Neuronal stem cell (in vitro differentiated cells): Measurements from ENCODE around the gene FAM193A.
"Not testable (repeated sequence)": the region's sequence is repeated elsewhere in the genome, so short reads cannot be mapped to it uniquely, and the experiment has no call there.

Source experiments
- DNase-seq: peaks from one replicate; pipeline ENCODE4 v3.0.0-alpha.2; 2013; ENCODE audit warnings: low spot score
- H2AFZ ChIP-seq: one replicate; pipeline ENCODE4 v1.6.1; 2013; ENCODE audit warnings: mild to moderate bottlenecking, low read length, inconsistent platforms
- H2AK5ac ChIP-seq: 2 replicates; pipeline ENCODE4 v1.6.1; 2013; ENCODE audit warnings: low read depth, mild to moderate bottlenecking, inconsistent platforms, low read length, moderate library complexity, mixed read lengths
- H2BK120ac ChIP-seq: 2 replicates; pipeline ENCODE4 v1.6.1; 2013; ENCODE audit warnings: low read depth, mild to moderate bottlenecking, inconsistent platforms, low read length, moderate library complexity, mixed read lengths
- H2BK12ac ChIP-seq: one replicate; pipeline ENCODE4 v1.6.1; 2013; ENCODE audit warnings: low read length, inconsistent platforms
- H2BK15ac ChIP-seq: 2 replicates; pipeline ENCODE4 v1.6.1; 2013; ENCODE audit warnings: mild to moderate bottlenecking, low read length, inconsistent platforms, mixed read lengths
- H2BK5ac ChIP-seq: one replicate; pipeline ENCODE4 v1.6.1; 2013; ENCODE audit warnings: inconsistent platforms, mild to moderate bottlenecking, low read length, moderate library complexity
- H3K14ac ChIP-seq: one replicate; pipeline ENCODE4 v1.6.1; 2013; ENCODE audit warnings: low read length, inconsistent platforms
- H3K18ac ChIP-seq: 2 replicates; pipeline ENCODE4 v1.6.1; 2013; ENCODE audit warnings: low read length, inconsistent platforms
- H3K23ac ChIP-seq: 2 replicates; pipeline ENCODE4 v1.6.1; 2013; ENCODE audit warnings: low read depth, mild to moderate bottlenecking, mixed read lengths, low read length, inconsistent platforms; ENCODE audit not compliant: poor library complexity
- H3K27ac ChIP-seq: replicated peaks from 3 replicates; pipeline ENCODE4 v1.5.1; 2013; ENCODE audit warnings: low read length, inconsistent platforms
- H3K27me3 ChIP-seq, 3 experiments: 2 replicates each; pipeline ENCODE4 v1.6.1; 2013; ENCODE audit warnings: low read length in 3 of 3, mild to moderate bottlenecking in 2 of 3, inconsistent platforms in 1 of 3, low read depth in 1 of 3, mixed read lengths in 1 of 3, moderate library complexity in 1 of 3; ENCODE audit not compliant: control insufficient read depth in 3 of 3, insufficient read depth in 3 of 3
- H3K36me3 ChIP-seq, 2 donors: replicated peaks in 1 of 2; 2 replicates each; pipeline ENCODE4 v1.6.1; 2013; ENCODE audit warnings: low read length in 2 of 2; ENCODE audit not compliant: control insufficient read depth in 2 of 2, insufficient read depth in 2 of 2
- H3K4ac ChIP-seq: 2 replicates; pipeline ENCODE4 v1.6.1; 2013; ENCODE audit warnings: inconsistent platforms, mild to moderate bottlenecking, low read length, moderate library complexity
- H3K4me1 ChIP-seq, 2 donors: 1 replicate in 1 of 2; 2 replicates in 1 of 2; pipeline ENCODE4 v1.6.1; 2013; ENCODE audit warnings: low read length in 2 of 2, low read depth in 1 of 2; ENCODE audit not compliant: control insufficient read depth in 2 of 2, insufficient read depth in 1 of 2
- H3K4me2 ChIP-seq: one replicate; pipeline ENCODE4 v1.6.1; 2013; ENCODE audit warnings: mild to moderate bottlenecking, low read length, inconsistent platforms; ENCODE audit not compliant: insufficient read depth, poor library complexity, severe bottlenecking
- H3K4me3 ChIP-seq, 2 donors: 2 replicates each; pipeline ENCODE4 v1.5.1; 2013; ENCODE audit warnings: low read length in 2 of 2, mild to moderate bottlenecking in 2 of 2, inconsistent platforms in 1 of 2, moderate library complexity in 1 of 2
- H3K79me1 ChIP-seq: one replicate; pipeline ENCODE4 v1.6.1; 2013; ENCODE audit warnings: low read depth, mild to moderate bottlenecking, inconsistent platforms, low read length, moderate library complexity
- H3K9ac ChIP-seq: one replicate; pipeline ENCODE4 v1.6.1; 2013; ENCODE audit warnings: mild to moderate bottlenecking, low read depth, low read length, inconsistent platforms; ENCODE audit not compliant: poor library complexity
- H3K9me3 ChIP-seq, 2 donors: replicated peaks in 1 of 2; 2 replicates each; pipeline versions ENCODE3 to v1.6.1; 2013; ENCODE audit warnings: low read length in 2 of 2, mild to moderate bottlenecking in 2 of 2, inconsistent platforms in 1 of 2, low read depth in 1 of 2, mixed read lengths in 1 of 2, moderate library complexity in 1 of 2; ENCODE audit not compliant: control insufficient read depth in 2 of 2, insufficient read depth in 1 of 2
- H4K8ac ChIP-seq: one replicate; pipeline ENCODE4 v1.6.1; 2013; ENCODE audit warnings: low read depth, mild to moderate bottlenecking, inconsistent platforms, low read length, moderate library complexity
- H4K91ac ChIP-seq: one replicate; pipeline ENCODE4 v1.6.1; 2013; ENCODE audit warnings: low read length, low read depth, mild to moderate bottlenecking, inconsistent platforms; ENCODE audit not compliant: poor library complexity
- WGBS, 2 donors: extraction: QIAGEN DNeasy Blood & Tissue Kit; methylation state at CpG; one replicate each; pipeline ENCODE4 v1.1.7; 2013; ENCODE audit warnings: missing lambda C conversion rate in 2 of 2, mixed read lengths in 1 of 2; ENCODE audit not compliant: insufficient read length in 2 of 2, insufficient replicate concordance in 1 of 2; ENCODE audit errors: extremely low coverage in 2 of 2; 5-methylcytosine and 5-hydroxymethylcytosine counted together

Gene FAM193A

DNA sequence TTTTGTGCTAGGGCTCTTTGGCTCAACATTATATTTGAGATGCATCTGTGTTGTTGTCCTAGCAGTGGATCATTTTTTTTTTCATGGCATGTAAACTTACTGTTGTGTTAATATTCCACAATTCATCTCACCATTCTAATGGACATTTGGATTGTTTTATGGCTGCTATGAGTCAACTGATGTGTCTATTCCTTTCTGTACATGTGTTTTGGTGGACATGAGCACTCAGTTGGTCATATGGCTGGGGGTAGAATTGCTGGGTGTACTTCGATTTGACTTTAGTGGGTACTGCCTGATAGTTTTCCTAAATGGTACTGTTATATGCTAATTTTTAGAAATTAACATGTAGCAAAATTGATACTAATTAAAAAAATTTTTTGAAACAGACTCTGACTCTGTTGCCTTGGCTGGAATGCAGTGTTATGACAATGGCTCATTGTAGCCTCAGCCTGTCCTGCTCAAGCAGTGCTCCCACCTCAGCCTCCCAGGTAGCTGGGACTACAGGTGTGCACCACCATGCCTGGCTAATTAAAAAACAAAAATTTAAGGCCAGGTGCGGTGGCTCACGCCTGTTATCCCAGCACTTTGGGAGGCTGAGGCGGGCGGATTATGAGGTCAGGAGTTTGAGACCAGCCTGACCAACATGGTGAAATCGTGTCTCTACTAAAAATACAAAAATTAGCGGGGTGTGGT is 9.0 kb downstream of the FAM193A start:
- Histone ChIP-seq H3K9ac (no peak overlapping the region), H3K4me3 (no peak overlapping the region), H3K18ac (no peak overlapping the region), H3K4ac (no peak overlapping the region), H3K27ac (no peak overlapping the region), H2AK5ac (no peak overlapping the region), H3K9me3 (no peaks in the 10 kb centered on the region), H2BK12ac (no peak overlapping the region), H3K23ac (no peak overlapping the region), H3K14ac (no peak overlapping the region), H3K36me3 (peaks cover 0 to 26% of the 10 kb centered on the region in 2 donors), H2BK5ac (no peak overlapping the region), H4K8ac (no peak overlapping the region), H3K4me1 (no peaks in the 10 kb centered on the region), H2BK120ac (no peak overlapping the region), H3K4me2 (no peak overlapping the region), H4K91ac (no peak overlapping the region), H2BK15ac (no peak overlapping the region), H2AFZ (no peak overlapping the region), H3K27me3 (no peaks in the 10 kb centered on the region), H3K79me1 (peaks cover 2% of the 10 kb centered on the region)
- WGBS, 2 donors, result no CpG with 5 or more reads among the region's 7 CpGs
- DNase-seq, result no peak

DNA sequence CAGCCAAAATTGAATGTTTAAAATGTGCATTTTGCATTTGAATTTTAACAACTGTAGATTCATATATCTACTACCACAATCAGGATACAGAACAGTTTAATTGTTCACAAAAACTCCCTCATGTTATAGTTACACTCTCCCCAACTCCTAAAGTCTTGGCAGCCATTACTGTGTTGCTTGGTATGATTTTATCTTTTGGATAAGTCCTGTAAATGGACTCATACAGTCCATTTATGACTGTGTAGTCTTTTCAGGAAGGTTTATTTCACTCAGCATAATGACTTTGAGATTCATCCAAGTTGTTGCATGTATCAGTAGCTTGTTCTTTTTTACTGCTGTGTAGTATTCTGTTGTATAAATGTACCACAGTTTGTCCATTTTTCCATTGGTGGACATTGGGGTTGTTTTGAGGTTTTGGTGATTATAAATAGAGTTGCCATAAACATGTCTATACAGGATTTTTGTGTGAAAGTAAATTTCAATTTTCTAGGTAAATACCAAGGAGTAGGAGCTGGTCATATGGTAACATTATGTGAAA is 9.9 kb downstream of the FAM193A start:
- Histone ChIP-seq H2AFZ (no peak overlapping the region), H3K18ac (no peak overlapping the region), H3K27me3 (no peaks in the 10 kb centered on the region), H3K4me3 (no peak overlapping the region), H3K14ac (no peak overlapping the region), H3K79me1 (peaks cover 2% of the 10 kb centered on the region), H3K9ac (no peak overlapping the region), H2BK5ac (no peak overlapping the region), H3K9me3 (no peaks in the 10 kb centered on the region), H3K23ac (no peak overlapping the region), H2BK12ac (no peak overlapping the region), H4K8ac (no peak overlapping the region), H3K4me2 (no peak overlapping the region), H3K36me3 (peaks cover 0 to 22% of the 10 kb centered on the region in 2 donors), H3K4ac (no peak overlapping the region), H3K4me1 (no peaks in the 10 kb centered on the region), H2BK15ac (no peak overlapping the region), H2AK5ac (no peak overlapping the region), H2BK120ac (no peak overlapping the region), H4K91ac (no peak overlapping the region), H3K27ac (no peak overlapping the region)
- no peak for DNase-seq

DNA sequence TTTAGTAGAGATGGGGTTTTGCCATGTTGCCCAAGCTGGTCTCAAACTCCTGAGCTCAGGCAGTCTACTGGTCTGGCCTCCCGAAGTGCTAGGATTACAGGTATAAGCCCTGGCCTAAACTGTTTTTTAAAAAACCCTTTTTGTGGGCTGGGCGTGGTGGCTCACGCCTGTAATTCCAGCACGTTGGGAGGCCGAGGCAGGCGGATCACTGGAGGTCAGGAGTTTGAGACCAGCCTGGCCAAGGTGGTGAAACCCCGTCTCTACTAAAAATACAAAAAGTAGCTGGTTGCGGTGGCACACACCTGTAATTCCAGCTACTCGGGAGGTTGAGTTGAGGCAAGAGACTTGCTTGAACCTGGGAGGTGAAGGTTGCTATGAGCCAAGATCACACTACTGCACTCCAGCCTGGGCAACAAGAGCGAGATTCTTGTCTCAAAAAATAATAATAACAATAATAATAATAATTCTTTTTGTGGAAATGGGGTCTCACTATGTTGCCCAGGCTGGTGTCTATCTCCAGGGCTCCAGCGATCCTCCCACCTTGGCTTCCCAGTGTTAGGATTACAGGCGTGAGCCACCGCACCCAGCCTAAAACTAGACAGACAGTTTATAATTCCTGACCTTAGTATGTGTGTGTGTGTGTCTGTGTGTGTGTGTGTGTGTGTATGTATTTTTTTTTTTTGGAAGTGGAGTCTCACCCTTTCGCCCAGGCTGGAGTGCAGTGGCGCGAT is 10.7 kb downstream of the FAM193A start:
- no CpG with 5 or more reads among the region's 16 CpGs for WGBS, 2 donors
- not testable (repeated sequence) for H3K14ac ChIP-seq, H3K4me1 ChIP-seq, H2AK5ac ChIP-seq, H3K9ac ChIP-seq, H2BK120ac ChIP-seq, H3K79me1 ChIP-seq, H2AFZ ChIP-seq, H3K23ac ChIP-seq, H4K8ac ChIP-seq, H3K27ac ChIP-seq, DNase-seq, H3K18ac ChIP-seq, H2BK15ac ChIP-seq, H2BK12ac ChIP-seq, H3K4me2 ChIP-seq, H3K4ac ChIP-seq, H3K27me3 ChIP-seq, H2BK5ac ChIP-seq, H3K4me3 ChIP-seq, H4K91ac ChIP-seq, H3K9me3 ChIP-seq
- peaks cover 0 to 22% of the 10 kb centered on the region in 2 donors for H3K36me3 ChIP-seq

DNA sequence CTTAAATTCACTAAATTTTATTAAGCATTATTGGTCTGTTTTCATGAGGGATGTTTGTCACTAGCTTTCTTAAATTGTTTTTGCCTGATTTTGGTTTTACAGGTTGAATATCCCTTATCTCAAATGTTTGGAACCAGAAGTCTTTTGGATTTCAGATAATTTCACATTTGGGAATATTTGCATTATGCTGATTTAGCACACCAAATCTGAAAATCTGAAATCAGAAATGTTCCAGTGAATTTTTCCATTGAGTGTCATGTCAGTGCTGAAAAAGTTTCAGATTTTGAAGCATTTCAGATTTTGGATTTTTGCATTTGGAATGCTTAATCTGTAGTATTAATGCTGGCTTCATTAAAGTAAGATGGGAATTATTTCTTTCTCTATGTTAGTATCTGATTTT is 14.7 kb downstream of the FAM193A start:
- H2AK5ac ChIP-seq, result no peak overlapping the region
- no peak overlapping the region for H3K14ac ChIP-seq
- H4K8ac ChIP-seq, result no peak overlapping the region
- H3K36me3 ChIP-seq, result peaks cover 0 to 11% of the 10 kb centered on the region in 2 donors
- no peak overlapping the region for H2AFZ ChIP-seq
- H2BK120ac ChIP-seq, result no peak overlapping the region
- no peak overlapping the region for H2BK5ac ChIP-seq
- no peak overlapping the region for H3K9ac ChIP-seq
- no peak overlapping the region for H3K4ac ChIP-seq
- no peaks in the 10 kb centered on the region for H3K27me3 ChIP-seq
- no peak overlapping the region for H3K4me3 ChIP-seq
- H3K27ac ChIP-seq, result no peak overlapping the region
- peaks cover 0 to 2% of the 10 kb centered on the region in 2 donors for H3K9me3 ChIP-seq
- peaks cover 6% of the 10 kb centered on the region for H3K79me1 ChIP-seq
- H3K18ac ChIP-seq, result no peak overlapping the region
- no peak overlapping the region for H2BK15ac ChIP-seq
- no peak for DNase-seq
- no peak overlapping the region for H3K4me2 ChIP-seq
- no peak overlapping the region for H2BK12ac ChIP-seq
- H3K4me1 ChIP-seq, result no peaks in the 10 kb centered on the region
- H3K23ac ChIP-seq, result no peak overlapping the region
- H4K91ac ChIP-seq, result no peak overlapping the region
